Ishikawa (cell line): ENCODE results near the gene EIF4EBP2.

Experiments used
- CEBPB ChIP-seq: IDR thresholded peaks from 2 replicates; pipeline ENCODE4 v1.6.1; 2012
- EGR1 ChIP-seq: IDR thresholded peaks from 2 replicates; pipeline ENCODE4 v1.6.1; 2012
- EP300 ChIP-seq: IDR thresholded peaks from 2 replicates; pipeline ENCODE4 v1.6.1; 2012; ENCODE audit warnings: borderline replicate concordance
- FOXM1 ChIP-seq: IDR thresholded peaks from 2 replicates; pipeline ENCODE4 v1.6.1; 2012; ENCODE audit warnings: low read depth, borderline replicate concordance
- MAX ChIP-seq: IDR thresholded peaks from 2 replicates; pipeline ENCODE4 v1.6.1; 2012
- NFIC ChIP-seq: IDR thresholded peaks from 2 replicates; pipeline ENCODE4 v1.6.1; 2012
- RAD21 ChIP-seq: IDR thresholded peaks from 2 replicates; pipeline ENCODE4 v1.6.1; 2012; ENCODE audit warnings: low read depth
- TAF1 ChIP-seq: IDR thresholded peaks from 2 replicates; pipeline ENCODE4 v1.6.1; 2012; ENCODE audit warnings: low read depth, mild to moderate bottlenecking
- TCF12 ChIP-seq: IDR thresholded peaks from 2 replicates; pipeline ENCODE4 v1.6.1; 2012; ENCODE audit warnings: low read depth
- TEAD4 ChIP-seq: IDR thresholded peaks from 2 replicates; pipeline ENCODE4 v1.6.1; 2012
- YY1 ChIP-seq: IDR thresholded peaks from 2 replicates; pipeline ENCODE4 v1.6.1; 2012; ENCODE audit warnings: low read depth
- ZBTB7A ChIP-seq: IDR thresholded peaks from 2 replicates; pipeline ENCODE4 v1.6.1; 2012; ENCODE audit warnings: low read depth

GRCh38 chr10:70462349-70462984 lies 58.5 kb downstream of the EIF4EBP2 start:
- TF ChIP-seq RAD21 (peak; percentile 17; the same call in 1 of the 2 replicates), ZBTB7A (no peak), CEBPB (no peak), EGR1 (no peak), TAF1 (no peak), TEAD4 (no peak), TCF12 (no peak), MAX (no peak), YY1 (no peak), EP300 (no peak; the same call in 1 of the 2 replicates), FOXM1 (no peak), NFIC (peak; percentile 82)
